Measurements from ENCODE around the gene BCAS1. TPM values are rescaled to one million over a fixed set of nuclear protein-coding genes. Genes with fewer than 3 reads are reported as not detected.
A peak's percentile ranks its signal among the peaks of the same experiment; 100 is the strongest.

The BCAS1 gene
- total RNA-seq, 4 donors from 2014 or later: 0.32 TPM; not detected in 3

- Histone ChIP-seq H3K27ac (no peak overlapping the region), H3K27me3 (no peaks in the 10 kb centered on the region), H3K36me3 (no peaks in the 10 kb centered on the region), H3K4me1 (no peaks in the 10 kb centered on the region), H3K4me3 (no peak overlapping the region), H3K9me3 (no peaks in the 10 kb centered on the region)
- intact Hi-C loops (cut with DNase I; ENCODE audit: low total_unique reads): no loop called here
- in situ Hi-C loops (cut with MboI; ENCODE audit: low sequenced_read_pairs in 4 of 4): no loop called here
- peak in 1 of 2 donors; percentile 41 for ATAC-seq
- no peak for TF ChIP-seq POLR2A (IDR thresholded peaks at IDR 0.05)
- TF ChIP-seq, protein P1, sequence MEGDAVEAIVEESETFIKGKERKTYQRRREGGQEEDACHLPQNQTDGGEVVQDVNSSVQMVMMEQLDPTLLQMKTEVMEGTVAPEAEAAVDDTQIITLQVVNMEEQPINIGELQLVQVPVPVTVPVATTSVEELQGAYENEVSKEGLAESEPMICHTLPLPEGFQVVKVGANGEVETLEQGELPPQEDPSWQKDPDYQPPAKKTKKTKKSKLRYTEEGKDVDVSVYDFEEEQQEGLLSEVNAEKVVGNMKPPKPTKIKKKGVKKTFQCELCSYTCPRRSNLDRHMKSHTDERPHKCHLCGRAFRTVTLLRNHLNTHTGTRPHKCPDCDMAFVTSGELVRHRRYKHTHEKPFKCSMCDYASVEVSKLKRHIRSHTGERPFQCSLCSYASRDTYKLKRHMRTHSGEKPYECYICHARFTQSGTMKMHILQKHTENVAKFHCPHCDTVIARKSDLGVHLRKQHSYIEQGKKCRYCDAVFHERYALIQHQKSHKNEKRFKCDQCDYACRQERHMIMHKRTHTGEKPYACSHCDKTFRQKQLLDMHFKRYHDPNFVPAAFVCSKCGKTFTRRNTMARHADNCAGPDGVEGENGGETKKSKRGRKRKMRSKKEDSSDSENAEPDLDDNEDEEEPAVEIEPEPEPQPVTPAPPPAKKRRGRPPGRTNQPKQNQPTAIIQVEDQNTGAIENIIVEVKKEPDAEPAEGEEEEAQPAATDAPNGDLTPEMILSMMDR (IDR thresholded peaks at IDR 0.05 in 4 of 5, conservative IDR thresholded peaks at IDR 0.05 in 1 of 5): no peak
- no peak for DNase-seq
Observed at GRCh38 chr20:53959911-53960578, 110.3 kb downstream of the BCAS1 start.

DNA sequence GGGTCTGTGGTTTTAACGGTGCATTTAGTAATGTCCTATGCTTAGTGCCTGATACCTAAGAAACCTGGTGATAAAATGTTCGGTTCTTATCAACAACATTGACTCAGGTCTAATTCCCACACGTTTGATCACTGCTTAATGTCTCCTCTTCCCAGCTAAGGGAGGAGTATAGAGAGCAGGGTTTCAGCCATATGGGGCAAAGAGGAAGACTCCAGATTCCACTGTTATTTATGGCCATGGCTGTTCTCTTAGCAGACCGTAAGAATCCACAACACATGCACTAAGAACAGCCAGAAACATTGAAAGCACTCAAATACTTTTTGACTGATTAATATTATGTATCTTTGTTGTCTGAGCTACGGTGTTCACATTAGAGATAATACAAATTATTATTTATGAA is 112.1 kb downstream of the BCAS1 start:
- in situ Hi-C loops (cut with MboI; ENCODE audit: low sequenced_read_pairs in 4 of 4) (no loop called here), intact Hi-C loops (cut with DNase I; ENCODE audit: low total_unique reads) (no loop called here)
- ATAC-seq: no peak
- no peaks in the 10 kb centered on the region for H3K27me3 ChIP-seq
- no peak for TF ChIP-seq POLR2A (IDR thresholded peaks at IDR 0.05)
- TF ChIP-seq, protein P1 (IDR thresholded peaks at IDR 0.05 in 4 of 5, conservative IDR thresholded peaks at IDR 0.05 in 1 of 5): no peak
- H3K9me3 ChIP-seq: no peaks in the 10 kb centered on the region
- no peak overlapping the region for H3K27ac ChIP-seq
- no peaks in the 10 kb centered on the region for H3K36me3 ChIP-seq
- DNase-seq: no peak
- no peak overlapping the region for H3K4me3 ChIP-seq
- no peaks in the 10 kb centered on the region for H3K4me1 ChIP-seq

GRCh38 chr20:53957451-53958172 is 112.8 kb downstream of the BCAS1 start:
- intact Hi-C loops (cut with DNase I; ENCODE audit: low total_unique reads) (no loop called here), in situ Hi-C loops (cut with MboI; ENCODE audit: low sequenced_read_pairs in 4 of 4) (no loop called here)
- Histone ChIP-seq H3K27ac (no peak overlapping the region), H3K9me3 (no peaks in the 10 kb centered on the region), H3K36me3 (no peaks in the 10 kb centered on the region), H3K4me3 (no peak overlapping the region), H3K27me3 (no peaks in the 10 kb centered on the region), H3K4me1 (no peaks in the 10 kb centered on the region)
- TF ChIP-seq, protein P1 (IDR thresholded peaks at IDR 0.05 in 4 of 5, conservative IDR thresholded peaks at IDR 0.05 in 1 of 5): no peak
- TF ChIP-seq POLR2A (IDR thresholded peaks at IDR 0.05): no peak
- DNase-seq (no peak), ATAC-seq (no peak)

- H3K36me3 ChIP-seq: no peaks in the 10 kb centered on the region
- intact Hi-C loops (cut with DNase I; ENCODE audit: low total_unique reads) (no loop called here), in situ Hi-C loops (cut with MboI; ENCODE audit: low sequenced_read_pairs in 4 of 4) (no loop called here)
- no peak for DNase-seq
- no peaks in the 10 kb centered on the region for H3K9me3 ChIP-seq
- no peak overlapping the region for H3K4me3 ChIP-seq
- no peaks in the 10 kb centered on the region for H3K27me3 ChIP-seq
- no peak for TF ChIP-seq POLR2A (IDR thresholded peaks at IDR 0.05)
- TF ChIP-seq, protein P1 (IDR thresholded peaks at IDR 0.05 in 4 of 5, conservative IDR thresholded peaks at IDR 0.05 in 1 of 5): no peak
- H3K27ac ChIP-seq: no peak overlapping the region
- no peaks in the 10 kb centered on the region for H3K4me1 ChIP-seq
- no peak for ATAC-seq
Observed at GRCh38 chr20:53956013-53956715, 114.2 kb downstream of the BCAS1 start.
